HepG2 (cell line): Measurements from ENCODE around the gene PRM3. TPM values are rescaled to one million over a fixed set of nuclear protein-coding genes. Genes with fewer than 3 reads are reported as not detected.

ENCODE experiments used
- FLYWCH1 ChIP-seq: sonication (generic); formaldehyde crosslinking; IDR thresholded peaks from 2 replicates; pipeline ENCODE4 v1.8.1; 2023; ENCODE audit warnings: mild to moderate bottlenecking, missing genetic modification reagents
- GATA4 ChIP-seq: sonication (generic); IDR thresholded peaks from 2 replicates; pipeline ENCODE4 v1.6.1; 2016; ENCODE audit warnings: antibody characterized with exemption, low read depth, borderline replicate concordance
- GATAD2A ChIP-seq: IDR thresholded peaks from 2 replicates; pipeline ENCODE4 v1.6.1; 2016
- MTA3 ChIP-seq: sonication (generic); formaldehyde crosslinking; IDR thresholded peaks from 2 replicates; pipeline ENCODE4 v1.4.0; 2020; ENCODE audit warnings: missing genetic modification reagents
- NCOR1 ChIP-seq: fragments of 200-600 bp; sonication (generic); IDR thresholded peaks from 2 replicates; pipeline ENCODE4 v1.7.0; 2017; ENCODE audit warnings: antibody characterized with exemption, low read length, borderline replicate concordance
- NFE2 ChIP-seq: sonication (generic); formaldehyde crosslinking; IDR thresholded peaks from 2 replicates; pipeline ENCODE4 v1.4.0; 2020; ENCODE audit warnings: missing genetic modification reagents
- PHF21A ChIP-seq: sonication (generic); formaldehyde crosslinking; IDR thresholded peaks from 2 replicates; pipeline ENCODE4 v1.5.0; 2020; ENCODE audit warnings: mild to moderate bottlenecking, missing genetic modification reagents
- PHF8 ChIP-seq: sonication (generic); formaldehyde crosslinking; IDR thresholded peaks from 2 replicates; pipeline ENCODE4 v1.5.0; 2020; ENCODE audit warnings: missing genetic modification reagents
- RXRA ChIP-seq: sonication (generic); formaldehyde crosslinking; IDR thresholded peaks from 2 replicates; pipeline ENCODE4 v1.5.1; 2020; ENCODE audit warnings: missing genetic modification reagents
- SMAD1 ChIP-seq: sonication (generic); formaldehyde crosslinking; IDR thresholded peaks from 2 replicates; pipeline ENCODE4 v1.4.0; 2020; ENCODE audit warnings: missing genetic modification reagents, low read depth, mild to moderate bottlenecking, borderline replicate concordance
- TAF1 ChIP-seq: sonication (generic); formaldehyde crosslinking; IDR thresholded peaks from 2 replicates; pipeline ENCODE4 v1.4.0; 2020; ENCODE audit warnings: missing genetic modification reagents
- TBX2 ChIP-seq: sonication (generic); formaldehyde crosslinking; IDR thresholded peaks from 2 replicates; pipeline ENCODE4 v1.5.0; 2020; ENCODE audit warnings: missing genetic modification reagents, mild to moderate bottlenecking, borderline replicate concordance
- TOPORS ChIP-seq: sonication (generic); formaldehyde crosslinking; IDR thresholded peaks from 2 replicates; pipeline ENCODE4 v1.8.0; 2023; ENCODE audit warnings: mild to moderate bottlenecking, missing genetic modification reagents
- ZIK1 ChIP-seq: sonication (generic); formaldehyde crosslinking; IDR thresholded peaks from 2 replicates; pipeline ENCODE4 v1.5.0; 2020; ENCODE audit warnings: mild to moderate bottlenecking, low read depth, missing genetic modification reagents, borderline replicate concordance
- ZNF274 ChIP-seq: sonication (generic); formaldehyde crosslinking; IDR thresholded peaks from 2 replicates; pipeline ENCODE4 v1.5.1; 2020; ENCODE audit warnings: mild to moderate bottlenecking, missing genetic modification reagents
- ZNF326 ChIP-seq: sonication (generic); formaldehyde crosslinking; IDR thresholded peaks from 2 replicates; pipeline ENCODE4 v1.4.0; 2020; ENCODE audit warnings: missing genetic modification reagents, borderline replicate concordance
- ZNF816 ChIP-seq: sonication (generic); formaldehyde crosslinking; IDR thresholded peaks from 2 replicates; pipeline ENCODE4 v1.8.0; 2022; ENCODE audit warnings: missing genetic modification reagents, mild to moderate bottlenecking, borderline replicate concordance
- polyA plus RNA-seq, 8 experiments: library from polyadenylated mRNA; depleted of rRNA in 3 of 8; stranded (reverse) in 7 of 8; unstranded in 1 of 8; fragments of >200 nt; fragmentation: Illumina TruSeq in 4 of 8; extraction: Trizol in 4 of 8; gene quantifications; 2 replicates each; pipeline versions ENCODE4 v1.2.1 to v1.2.3, GENCODE V29; 2011 to 2016; ENCODE audit warnings: low read depth in 4 of 8, missing spikeins in 1 of 8, mixed read lengths in 1 of 8; ENCODE audit not compliant: insufficient read depth in 1 of 8
- total RNA-seq, 5 experiments: library from RNA; depleted of rRNA; stranded (reverse); fragments of >200 nt; fragmentation: Illumina TruSeq; extraction: Trizol; gene quantifications; 2 replicates each; pipeline ENCODE4 v1.2.3, GENCODE V29; 2016; ENCODE audit warnings: low read depth in 1 of 5
- TF ChIP-seq, protein P1 (sequence below): sonication (generic); formaldehyde crosslinking; IDR thresholded peaks from 2 replicates; pipeline ENCODE4 v1.8.0; 2022; ENCODE audit warnings: missing genetic modification reagents, mild to moderate bottlenecking, moderate library complexity, borderline replicate concordance
- TF ChIP-seq, protein P2 (sequence below): IDR thresholded peaks from 2 replicates; pipeline ENCODE4 v1.6.1; 2016; ENCODE audit warnings: low read depth, control low read depth
- TF ChIP-seq, protein P3 (sequence below): IDR thresholded peaks from 2 replicates; pipeline ENCODE4 v1.6.1; 2012; ENCODE audit warnings: low read depth, low read length, improper control_type of control experiment
- TF ChIP-seq, protein P4 (sequence below): IDR thresholded peaks from 2 replicates; pipeline ENCODE4 v1.6.1; 2016
- TF ChIP-seq, protein P5 (sequence below): fragments of 450-650 bp; IDR thresholded peaks from 2 replicates; pipeline ENCODE4 v1.6.1; 2016

The PRM3 gene
- total and polyA plus RNA-seq, 2 of the 13 experiments (the other 11 are each of a cell fraction or from before 2014, with no cell fraction given): not detected

DNA sequence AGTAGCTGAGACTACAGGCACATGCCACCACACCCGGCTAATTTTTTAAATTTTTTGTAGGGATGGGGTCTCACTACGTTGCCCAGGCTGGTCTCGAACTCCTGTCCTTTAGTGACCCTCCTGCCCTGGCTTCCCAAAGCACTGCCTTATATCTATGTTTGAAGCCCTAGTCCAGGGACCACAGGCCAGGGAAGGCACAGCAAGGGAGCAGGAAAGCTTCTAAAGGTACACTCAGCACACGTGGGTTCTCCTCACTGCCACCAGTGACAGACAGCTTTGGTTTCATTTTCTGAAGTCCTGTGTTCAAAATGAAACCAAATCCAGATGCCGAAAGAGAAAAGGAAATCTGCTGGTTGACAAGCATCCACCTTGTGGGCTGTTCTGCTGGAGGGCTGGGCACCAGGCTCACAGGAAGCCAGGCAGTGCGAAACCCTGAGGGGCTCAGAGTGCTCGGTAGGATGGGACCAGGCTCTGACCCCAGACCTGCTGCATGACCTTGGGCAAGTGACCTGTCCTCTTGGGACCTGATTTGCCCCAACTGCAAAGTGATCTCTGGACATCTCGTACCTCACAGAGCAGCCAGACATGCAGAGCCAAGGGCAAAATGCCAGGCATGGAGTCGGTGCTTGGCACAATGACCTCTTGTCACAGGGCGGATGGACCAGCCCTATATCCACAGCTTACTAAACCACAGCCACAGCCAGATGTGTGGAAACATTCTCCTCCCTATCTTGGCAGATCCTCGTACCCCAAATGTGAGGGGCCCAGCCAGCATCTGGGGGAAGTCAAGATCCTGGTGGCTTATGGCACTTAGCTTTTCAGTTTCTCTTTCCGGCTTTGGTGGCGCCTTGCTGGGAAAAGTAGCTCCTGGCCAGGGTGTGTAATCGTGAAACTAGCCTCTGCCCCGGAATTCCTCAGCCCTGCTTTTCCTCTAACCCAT lies 14.6 kb downstream of the PRM3 start (continued):
- TF ChIP-seq GATAD2A (CRISPR knock-in tag): peak; percentile 78
- no peak; the same call in 1 of the 2 replicates for TF ChIP-seq ZNF274
- TF ChIP-seq, protein P1, sequence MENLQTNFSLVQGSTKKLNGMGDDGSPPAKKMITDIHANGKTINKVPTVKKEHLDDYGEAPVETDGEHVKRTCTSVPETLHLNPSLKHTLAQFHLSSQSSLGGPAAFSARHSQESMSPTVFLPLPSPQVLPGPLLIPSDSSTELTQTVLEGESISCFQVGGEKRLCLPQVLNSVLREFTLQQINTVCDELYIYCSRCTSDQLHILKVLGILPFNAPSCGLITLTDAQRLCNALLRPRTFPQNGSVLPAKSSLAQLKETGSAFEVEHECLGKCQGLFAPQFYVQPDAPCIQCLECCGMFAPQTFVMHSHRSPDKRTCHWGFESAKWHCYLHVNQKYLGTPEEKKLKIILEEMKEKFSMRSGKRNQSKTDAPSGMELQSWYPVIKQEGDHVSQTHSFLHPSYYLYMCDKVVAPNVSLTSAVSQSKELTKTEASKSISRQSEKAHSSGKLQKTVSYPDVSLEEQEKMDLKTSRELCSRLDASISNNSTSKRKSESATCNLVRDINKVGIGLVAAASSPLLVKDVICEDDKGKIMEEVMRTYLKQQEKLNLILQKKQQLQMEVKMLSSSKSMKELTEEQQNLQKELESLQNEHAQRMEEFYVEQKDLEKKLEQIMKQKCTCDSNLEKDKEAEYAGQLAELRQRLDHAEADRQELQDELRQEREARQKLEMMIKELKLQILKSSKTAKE (CRISPR knock-in tag): peak; percentile 70; the same call in 1 of the 2 replicates
- 0 out of 2 replicates have a peak, but pooled peaks have one; percentile 57 for TF ChIP-seq SMAD1 (CRISPR knock-in tag)
- no peak for TF ChIP-seq ZNF326
- no peak for TF ChIP-seq MTA3
- TF ChIP-seq RXRA (CRISPR knock-in tag): peak; percentile 96
- TF ChIP-seq, protein P2, sequence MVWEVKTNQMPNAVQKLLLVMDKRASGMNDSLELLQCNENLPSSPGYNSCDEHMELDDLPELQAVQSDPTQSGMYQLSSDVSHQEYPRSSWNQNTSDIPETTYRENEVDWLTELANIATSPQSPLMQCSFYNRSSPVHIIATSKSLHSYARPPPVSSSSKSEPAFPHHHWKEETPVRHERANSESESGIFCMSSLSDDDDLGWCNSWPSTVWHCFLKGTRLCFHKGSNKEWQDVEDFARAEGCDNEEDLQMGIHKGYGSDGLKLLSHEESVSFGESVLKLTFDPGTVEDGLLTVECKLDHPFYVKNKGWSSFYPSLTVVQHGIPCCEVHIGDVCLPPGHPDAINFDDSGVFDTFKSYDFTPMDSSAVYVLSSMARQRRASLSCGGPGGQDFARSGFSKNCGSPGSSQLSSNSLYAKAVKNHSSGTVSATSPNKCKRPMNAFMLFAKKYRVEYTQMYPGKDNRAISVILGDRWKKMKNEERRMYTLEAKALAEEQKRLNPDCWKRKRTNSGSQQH (CRISPR knock-in tag): no peak
- TF ChIP-seq TBX2 (CRISPR knock-in tag): peak; percentile 73; the same call in 1 of the 2 replicates
- no peak for TF ChIP-seq NFE2 (CRISPR knock-in tag)
- no peak for TF ChIP-seq PHF21A
- TF ChIP-seq GATA4: no peak
- TF ChIP-seq NCOR1: no peak
- TF ChIP-seq FLYWCH1 (CRISPR knock-in tag): no peak
- no peak for TF ChIP-seq ZNF816 (CRISPR knock-in tag)
- no peak; the same call in 1 of the 2 replicates for TF ChIP-seq PHF8 (CRISPR knock-in tag)
- TF ChIP-seq, protein P3, sequence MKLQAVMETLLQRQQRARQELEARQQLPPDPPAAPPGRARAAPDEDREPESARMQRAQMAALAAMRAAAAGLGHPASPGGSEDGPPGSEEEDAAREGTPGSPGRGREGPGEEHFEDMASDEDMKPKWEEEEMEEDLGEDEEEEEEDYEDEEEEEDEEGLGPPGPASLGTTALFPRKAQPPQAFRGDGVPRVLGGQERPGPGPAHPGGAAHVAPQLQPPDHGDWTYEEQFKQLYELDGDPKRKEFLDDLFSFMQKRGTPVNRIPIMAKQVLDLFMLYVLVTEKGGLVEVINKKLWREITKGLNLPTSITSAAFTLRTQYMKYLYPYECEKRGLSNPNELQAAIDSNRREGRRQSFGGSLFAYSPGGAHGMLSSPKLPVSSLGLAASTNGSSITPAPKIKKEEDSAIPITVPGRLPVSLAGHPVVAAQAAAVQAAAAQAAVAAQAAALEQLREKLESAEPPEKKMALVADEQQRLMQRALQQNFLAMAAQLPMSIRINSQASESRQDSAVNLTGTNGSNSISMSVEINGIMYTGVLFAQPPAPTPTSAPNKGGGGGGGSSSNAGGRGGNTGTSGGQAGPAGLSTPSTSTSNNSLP: no peak
- peak; percentile 79; the same call in 1 of the 2 replicates for TF ChIP-seq ZIK1 (CRISPR knock-in tag)
- TF ChIP-seq TAF1 (CRISPR knock-in tag): no peak; the same call in 1 of the 2 replicates
- TF ChIP-seq, protein P4, sequence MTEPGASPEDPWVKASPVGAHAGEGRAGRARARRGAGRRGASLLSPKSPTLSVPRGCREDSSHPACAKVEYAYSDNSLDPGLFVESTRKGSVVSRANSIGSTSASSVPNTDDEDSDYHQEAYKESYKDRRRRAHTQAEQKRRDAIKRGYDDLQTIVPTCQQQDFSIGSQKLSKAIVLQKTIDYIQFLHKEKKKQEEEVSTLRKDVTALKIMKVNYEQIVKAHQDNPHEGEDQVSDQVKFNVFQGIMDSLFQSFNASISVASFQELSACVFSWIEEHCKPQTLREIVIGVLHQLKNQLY (CRISPR knock-in tag): no peak
- TF ChIP-seq TOPORS: no peak
- TF ChIP-seq, protein P5, sequence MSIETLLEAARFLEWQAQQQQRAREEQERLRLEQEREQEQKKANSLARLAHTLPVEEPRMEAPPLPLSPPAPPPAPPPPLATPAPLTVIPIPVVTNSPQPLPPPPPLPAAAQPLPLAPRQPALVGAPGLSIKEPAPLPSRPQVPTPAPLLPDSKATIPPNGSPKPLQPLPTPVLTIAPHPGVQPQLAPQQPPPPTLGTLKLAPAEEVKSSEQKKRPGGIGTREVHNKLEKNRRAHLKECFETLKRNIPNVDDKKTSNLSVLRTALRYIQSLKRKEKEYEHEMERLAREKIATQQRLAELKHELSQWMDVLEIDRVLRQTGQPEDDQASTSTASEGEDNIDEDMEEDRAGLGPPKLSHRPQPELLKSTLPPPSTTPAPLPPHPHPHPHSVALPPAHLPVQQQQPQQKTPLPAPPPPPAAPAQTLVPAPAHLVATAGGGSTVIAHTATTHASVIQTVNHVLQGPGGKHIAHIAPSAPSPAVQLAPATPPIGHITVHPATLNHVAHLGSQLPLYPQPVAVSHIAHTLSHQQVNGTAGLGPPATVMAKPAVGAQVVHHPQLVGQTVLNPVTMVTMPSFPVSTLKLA: peak; percentile 69
